HCT116 (cell line): Measurements from ENCODE around the gene ANKS1A. TPM values are rescaled to one million over a fixed set of nuclear protein-coding genes. Genes with fewer than 3 reads are reported as not detected.

Experiments used
- ATAC-seq: fragments of 200-7000 bp; cut with Tn5 transposase; 2 replicates; pipeline ENCODE4 v1.9.1; 2020; ENCODE audit warnings: mild to moderate bottlenecking, moderate library complexity
- BruUV-seq: library from RNA; stranded (reverse); fragments of 400-500 nt; replicated peaks from 2 replicates; lab custom pipeline; 2021; lab: Mats Ljungman, UMichigan
- CTCF ChIA-PET: fragments of 300-600 bp; sonication (Branson Sonifier 250); formaldehyde crosslinking; loops from one replicate; lab custom pipeline; 2021; ENCODE audit warnings: antibody characterized with exemption; lab: Charles Lee
- POLR2A ChIA-PET: fragments of 300-600, 350-600 bp; sonication (Branson Sonifier 250); formaldehyde crosslinking; loops from one replicate; lab custom pipeline; 2021; ENCODE audit warnings: antibody characterized with exemption; lab: Charles Lee
- RAD21 ChIA-PET, 2 experiments: fragments of 300-600 bp; sonication (Branson Sonifier 250); formaldehyde crosslinking; loops; one replicate each; lab custom pipeline; 2023; ENCODE audit warnings: low total read pairs in 2 of 2; ENCODE audit not compliant: uncharacterized antibody in 2 of 2, unreplicated experiment in 2 of 2, low non-redundant PET in 1 of 2; lab: Charles Lee
- DNase-seq: peaks from one replicate; pipeline ENCODE4 v3.0.0-alpha.2; 2010; ENCODE audit warnings: low read depth, low spot score
- H2AFZ ChIP-seq: fragments of 200-600 bp; shearing (Covaris generic), sonication (generic); 2 replicates; pipeline ENCODE4 v1.6.1; 2017; ENCODE audit warnings: low read depth, mixed run types, mixed read lengths, antibody characterized with exemption, low read length; ENCODE audit not compliant: poor library complexity, severe bottlenecking
- H3K27ac ChIP-seq: 2 replicates; pipeline ENCODE4 v1.5.1; 2012; ENCODE audit warnings: low read depth, low read length
- H3K27me3 ChIP-seq: fragments of 200-600 bp; sonication (generic); 2 replicates; pipeline ENCODE4 v1.6.1; 2016; ENCODE audit warnings: mixed run types, low read length, mixed read lengths; ENCODE audit not compliant: insufficient read depth
- H3K36me3 ChIP-seq, 2 experiments: fragments of 200-500 bp in 1 of 2; fragments of 200-600 bp in 1 of 2; sonication (Bioruptor generic) in 1 of 2; sonication (generic) in 1 of 2; 2 replicates each; pipeline versions ENCODE4 v1.5.1 to v1.6.1; 2014 to 2016; ENCODE audit warnings: low read length in 2 of 2, inconsistent platforms in 1 of 2, mixed read lengths in 1 of 2, mixed run types in 1 of 2; ENCODE audit not compliant: insufficient read depth in 2 of 2, control insufficient read depth in 1 of 2
- H3K4me1 ChIP-seq, 2 experiments: fragments of 200-600 bp in 1 of 2; sonication (generic) in 1 of 2; 2 replicates each; pipeline versions ENCODE4 v1.5.1 to v1.6.1; 2012 to 2017; ENCODE audit warnings: low read length in 2 of 2, inconsistent platforms in 1 of 2, mild to moderate bottlenecking in 1 of 2, mixed read lengths in 1 of 2, mixed run types in 1 of 2, moderate library complexity in 1 of 2; ENCODE audit not compliant: insufficient read depth in 2 of 2, control insufficient read depth in 1 of 2
- H3K4me2 ChIP-seq: fragments of 200-600 bp; sonication (generic); 2 replicates; pipeline ENCODE4 v1.6.1; 2017; ENCODE audit warnings: mixed run types, low read length, mixed read lengths
- H3K4me3 ChIP-seq, 2 experiments: fragments of 200-600 bp in 1 of 2; sonication (generic) in 1 of 2; replicated peaks in 1 of 2; 2 replicates each; pipeline ENCODE4 v1.5.1; 2011 to 2016; ENCODE audit warnings: low read length in 2 of 2, control low read depth in 1 of 2, low read depth in 1 of 2, mild to moderate bottlenecking in 1 of 2, mixed read lengths in 1 of 2, mixed run types in 1 of 2
- H3K79me2 ChIP-seq: fragments of 200-600 bp; sonication (generic); 2 replicates; pipeline ENCODE4 v1.6.1; 2017; ENCODE audit warnings: mild to moderate bottlenecking, mixed run types, low read length, moderate library complexity, mixed read lengths; ENCODE audit not compliant: insufficient read depth
- H3K9ac ChIP-seq: fragments of 200-600 bp; sonication (generic); 2 replicates; pipeline ENCODE4 v1.6.1; 2016; ENCODE audit warnings: low read length, mixed read lengths
- H3K9me2 ChIP-seq: fragments of 200-600 bp; sonication (generic), shearing (Covaris generic); 2 replicates; pipeline ENCODE4 v1.6.1; 2017; ENCODE audit warnings: mixed run types, mild to moderate bottlenecking, moderate library complexity; ENCODE audit not compliant: insufficient read depth
- H3K9me3 ChIP-seq, 2 experiments: fragments of 200-500 bp in 1 of 2; fragments of 200-600 bp in 1 of 2; sonication (Bioruptor generic) in 1 of 2; sonication (generic) in 1 of 2; 2 replicates each; pipeline ENCODE4 v1.6.1; 2014 to 2017; ENCODE audit warnings: low read length in 2 of 2, mixed read lengths in 2 of 2, inconsistent platforms in 1 of 2, low read depth in 1 of 2, mild to moderate bottlenecking in 1 of 2, mixed run types in 1 of 2, moderate library complexity in 1 of 2; ENCODE audit not compliant: control insufficient read depth in 1 of 2, insufficient read depth in 1 of 2
- H4K20me1 ChIP-seq: fragments of 200-600 bp; sonication (generic), shearing (Covaris generic); 2 replicates; pipeline ENCODE4 v1.6.1; 2017; ENCODE audit warnings: mixed run types, mild to moderate bottlenecking, moderate library complexity; ENCODE audit not compliant: insufficient read depth
- CBX3 ChIP-seq: IDR thresholded peaks from 2 replicates; pipeline ENCODE4 v1.6.1; 2012; ENCODE audit warnings: low read depth
- CEBPB ChIP-seq: IDR thresholded peaks from 2 replicates; pipeline ENCODE4 v1.6.1; 2012; ENCODE audit warnings: low read depth
- EGR1 ChIP-seq: IDR thresholded peaks from 2 replicates; pipeline ENCODE4 v1.6.1; 2012; ENCODE audit warnings: low read depth
- ELF1 ChIP-seq: IDR thresholded peaks from 2 replicates; pipeline ENCODE4 v1.6.1; 2012; ENCODE audit warnings: low read depth, borderline replicate concordance
- EZH2 ChIP-seq: fragments of 200-600 bp; sonication (generic); IDR thresholded peaks from 2 replicates; pipeline ENCODE4 v1.6.1; 2017; ENCODE audit warnings: antibody characterized with exemption, mixed run types
- EZH2phosphoT487 ChIP-seq: fragments of 200-600 bp; IDR thresholded peaks from 2 replicates; pipeline ENCODE4 v1.6.1; 2018; ENCODE audit warnings: antibody characterized with exemption, borderline replicate concordance
- POLR2AphosphoS5 ChIP-seq: IDR thresholded peaks from 2 replicates; pipeline ENCODE4 v1.6.1; 2011; ENCODE audit warnings: mild to moderate bottlenecking, low read depth, low read length, moderate library complexity
- RAD21 ChIP-seq: IDR thresholded peaks from 2 replicates; pipeline ENCODE4 v1.6.1; 2012; ENCODE audit warnings: low read depth, mild to moderate bottlenecking
- SRF ChIP-seq: IDR thresholded peaks from 2 replicates; pipeline ENCODE4 v1.6.1; 2012; ENCODE audit warnings: low read depth
- TCF7L2 ChIP-seq: IDR thresholded peaks from 2 replicates; pipeline ENCODE4 v1.7.0; 2011; ENCODE audit warnings: borderline replicate concordance, inconsistent platforms; ENCODE audit not compliant: insufficient read depth, insufficient read length; ENCODE audit errors: extremely low read depth
- ZFX ChIP-seq: fragments of 450-650 bp; IDR thresholded peaks from 2 replicates; pipeline ENCODE4 v1.6.1; 2017
- ZNF274 ChIP-seq: fragments of 200-500 bp; sonication (Bioruptor generic); IDR thresholded peaks from 2 replicates; pipeline ENCODE4 v1.6.1; 2014; ENCODE audit warnings: mild to moderate bottlenecking, low read depth, low read length, inconsistent platforms
- intact Hi-C: fragments of 100-400 bp; cut with micrococcal nuclease; formaldehyde crosslinking; loops from 2 replicates; pipeline ENCODE4 v1.10.0; 2022
- total RNA-seq: library from RNA; stranded (reverse); gene quantifications from one replicate; pipeline ENCODE4 v1.2.1, GENCODE V29; 2021; ENCODE audit not compliant: unreplicated experiment
- TF ChIP-seq, protein P1 (sequence below): IDR thresholded peaks from 2 replicates; pipeline ENCODE4 v1.6.1; 2012
- TF ChIP-seq, protein P2 (sequence below): IDR thresholded peaks from 2 replicates; pipeline ENCODE4 v1.6.1; 2012
- TF ChIP-seq, protein P3 (sequence below): IDR thresholded peaks from 2 replicates; pipeline ENCODE4 v1.6.1; 2012; ENCODE audit warnings: low read depth
- TF ChIP-seq, protein P4 (sequence below): IDR thresholded peaks from 2 replicates; pipeline ENCODE4 v1.6.1; 2011; ENCODE audit warnings: mild to moderate bottlenecking, low read length, moderate library complexity; ENCODE audit not compliant: insufficient replicate concordance; ENCODE audit errors: extremely low read depth

ANKS1A gene
- total RNA-seq, 1 experiment from 2014 or later: 20.6 TPM

DNA sequence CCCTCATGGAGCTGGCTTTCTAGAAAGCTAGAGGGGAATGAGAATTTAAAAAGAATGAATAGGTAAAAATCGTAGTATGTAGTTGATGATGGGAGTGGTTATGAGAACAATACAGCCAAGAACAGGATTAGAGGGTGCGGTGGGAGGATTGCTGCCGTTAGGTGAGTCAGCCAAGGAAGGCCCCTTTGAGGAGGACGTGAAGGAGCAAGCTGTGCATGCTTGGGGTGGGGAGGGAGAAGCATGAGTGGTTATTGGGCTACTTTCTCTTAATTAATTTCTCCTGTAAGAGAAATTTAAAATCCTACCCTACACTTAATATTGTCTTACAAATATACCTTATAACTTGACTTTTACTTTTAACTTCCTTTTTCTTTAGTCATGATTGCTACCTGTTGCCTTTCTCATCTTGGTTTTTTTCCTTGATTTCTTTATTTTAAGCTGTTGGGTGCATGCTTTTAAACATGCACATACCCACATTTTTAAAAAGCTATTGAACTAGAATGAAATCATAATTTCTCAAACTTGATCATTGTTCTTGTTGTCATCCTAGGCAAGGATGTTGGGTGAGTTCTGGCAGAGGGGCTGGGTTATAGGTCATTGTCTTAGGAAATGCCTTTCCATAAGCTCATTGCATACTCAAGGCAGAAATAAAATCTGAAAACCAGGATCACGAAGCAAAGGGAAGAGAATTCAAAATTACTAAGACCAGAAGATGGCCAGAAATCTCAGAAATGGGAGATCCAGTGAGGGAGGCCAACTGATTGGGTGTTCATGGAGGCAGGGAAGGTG lies 137.6 kb downstream of the ANKS1A start:
- intact Hi-C loops: no loop called here
- H3K9me3 ChIP-seq: no peaks in the 10 kb centered on the region
- H3K79me2 ChIP-seq: no peaks in the 10 kb centered on the region
- H2AFZ ChIP-seq: no peak overlapping the region
- ChIA-PET CTCF (interaction anchor here (0.8 kb wide), 1 partner anchor 40 kb away, joined by 3 read pairs; no protein-coding TSS in a partner anchor), RAD21 (no interaction called here)
- H4K20me1 ChIP-seq: no peaks in the 10 kb centered on the region
- no peak overlapping the region; a peak in 1 of 4 replicates for H3K4me3 ChIP-seq
- ATAC-seq (peak; percentile 61), DNase-seq (peak; percentile 13)
- no peaks in the 10 kb centered on the region for H3K36me3 ChIP-seq
- peaks cover 26 to 32% of the 10 kb centered on the region in 2 experiments for H3K4me1 ChIP-seq
- H3K27me3 ChIP-seq: no peaks in the 10 kb centered on the region
- H3K9ac ChIP-seq: no peak overlapping the region
- TF ChIP-seq, protein P1, sequence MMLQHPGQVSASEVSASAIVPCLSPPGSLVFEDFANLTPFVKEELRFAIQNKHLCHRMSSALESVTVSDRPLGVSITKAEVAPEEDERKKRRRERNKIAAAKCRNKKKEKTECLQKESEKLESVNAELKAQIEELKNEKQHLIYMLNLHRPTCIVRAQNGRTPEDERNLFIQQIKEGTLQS: no peak
- TF ChIP-seq EZH2phosphoT487: no peak
- TF ChIP-seq ZFX: no peak
- TF ChIP-seq, protein P2, sequence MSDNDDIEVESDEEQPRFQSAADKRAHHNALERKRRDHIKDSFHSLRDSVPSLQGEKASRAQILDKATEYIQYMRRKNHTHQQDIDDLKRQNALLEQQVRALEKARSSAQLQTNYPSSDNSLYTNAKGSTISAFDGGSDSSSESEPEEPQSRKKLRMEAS: no peak
- no peak for TF ChIP-seq EGR1
- no peak for TF ChIP-seq EZH2
- TF ChIP-seq TCF7L2: no peak
- no peak for TF ChIP-seq SRF
- no peak for TF ChIP-seq POLR2AphosphoS5
- no peak for TF ChIP-seq RAD21
- no peak for TF ChIP-seq CBX3
- TF ChIP-seq, protein P3, sequence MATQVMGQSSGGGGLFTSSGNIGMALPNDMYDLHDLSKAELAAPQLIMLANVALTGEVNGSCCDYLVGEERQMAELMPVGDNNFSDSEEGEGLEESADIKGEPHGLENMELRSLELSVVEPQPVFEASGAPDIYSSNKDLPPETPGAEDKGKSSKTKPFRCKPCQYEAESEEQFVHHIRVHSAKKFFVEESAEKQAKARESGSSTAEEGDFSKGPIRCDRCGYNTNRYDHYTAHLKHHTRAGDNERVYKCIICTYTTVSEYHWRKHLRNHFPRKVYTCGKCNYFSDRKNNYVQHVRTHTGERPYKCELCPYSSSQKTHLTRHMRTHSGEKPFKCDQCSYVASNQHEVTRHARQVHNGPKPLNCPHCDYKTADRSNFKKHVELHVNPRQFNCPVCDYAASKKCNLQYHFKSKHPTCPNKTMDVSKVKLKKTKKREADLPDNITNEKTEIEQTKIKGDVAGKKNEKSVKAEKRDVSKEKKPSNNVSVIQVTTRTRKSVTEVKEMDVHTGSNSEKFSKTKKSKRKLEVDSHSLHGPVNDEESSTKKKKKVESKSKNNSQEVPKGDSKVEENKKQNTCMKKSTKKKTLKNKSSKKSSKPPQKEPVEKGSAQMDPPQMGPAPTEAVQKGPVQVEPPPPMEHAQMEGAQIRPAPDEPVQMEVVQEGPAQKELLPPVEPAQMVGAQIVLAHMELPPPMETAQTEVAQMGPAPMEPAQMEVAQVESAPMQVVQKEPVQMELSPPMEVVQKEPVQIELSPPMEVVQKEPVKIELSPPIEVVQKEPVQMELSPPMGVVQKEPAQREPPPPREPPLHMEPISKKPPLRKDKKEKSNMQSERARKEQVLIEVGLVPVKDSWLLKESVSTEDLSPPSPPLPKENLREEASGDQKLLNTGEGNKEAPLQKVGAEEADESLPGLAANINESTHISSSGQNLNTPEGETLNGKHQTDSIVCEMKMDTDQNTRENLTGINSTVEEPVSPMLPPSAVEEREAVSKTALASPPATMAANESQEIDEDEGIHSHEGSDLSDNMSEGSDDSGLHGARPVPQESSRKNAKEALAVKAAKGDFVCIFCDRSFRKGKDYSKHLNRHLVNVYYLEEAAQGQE: no peak
- TF ChIP-seq CEBPB: no peak
- TF ChIP-seq ZNF274: no peak
- TF ChIP-seq, protein P4, sequence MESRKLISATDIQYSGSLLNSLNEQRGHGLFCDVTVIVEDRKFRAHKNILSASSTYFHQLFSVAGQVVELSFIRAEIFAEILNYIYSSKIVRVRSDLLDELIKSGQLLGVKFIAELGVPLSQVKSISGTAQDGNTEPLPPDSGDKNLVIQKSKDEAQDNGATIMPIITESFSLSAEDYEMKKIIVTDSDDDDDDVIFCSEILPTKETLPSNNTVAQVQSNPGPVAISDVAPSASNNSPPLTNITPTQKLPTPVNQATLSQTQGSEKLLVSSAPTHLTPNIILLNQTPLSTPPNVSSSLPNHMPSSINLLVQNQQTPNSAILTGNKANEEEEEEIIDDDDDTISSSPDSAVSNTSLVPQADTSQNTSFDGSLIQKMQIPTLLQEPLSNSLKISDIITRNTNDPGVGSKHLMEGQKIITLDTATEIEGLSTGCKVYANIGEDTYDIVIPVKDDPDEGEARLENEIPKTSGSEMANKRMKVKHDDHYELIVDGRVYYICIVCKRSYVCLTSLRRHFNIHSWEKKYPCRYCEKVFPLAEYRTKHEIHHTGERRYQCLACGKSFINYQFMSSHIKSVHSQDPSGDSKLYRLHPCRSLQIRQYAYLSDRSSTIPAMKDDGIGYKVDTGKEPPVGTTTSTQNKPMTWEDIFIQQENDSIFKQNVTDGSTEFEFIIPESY: no peak
- no peak for TF ChIP-seq ELF1
- TF ChIP-seq, all 23 proteins: peak for 0
- Histone ChIP-seq H3K9me2 (no peaks in the 10 kb centered on the region), H3K4me2 (peak overlapping the region; percentile 48), H3K27ac (no peak overlapping the region)
- POLR2A ChIA-PET: no interaction called here
- BruUV-seq: no TSS peak
